ENCODE data around the gene PSMA7. TPM values are rescaled to one million over a fixed set of nuclear protein-coding genes. Genes with fewer than 3 reads are reported as not detected.

The PSMA7 gene
- total RNA-seq = 196 and 262 TPM in 2 replicates

DNA sequence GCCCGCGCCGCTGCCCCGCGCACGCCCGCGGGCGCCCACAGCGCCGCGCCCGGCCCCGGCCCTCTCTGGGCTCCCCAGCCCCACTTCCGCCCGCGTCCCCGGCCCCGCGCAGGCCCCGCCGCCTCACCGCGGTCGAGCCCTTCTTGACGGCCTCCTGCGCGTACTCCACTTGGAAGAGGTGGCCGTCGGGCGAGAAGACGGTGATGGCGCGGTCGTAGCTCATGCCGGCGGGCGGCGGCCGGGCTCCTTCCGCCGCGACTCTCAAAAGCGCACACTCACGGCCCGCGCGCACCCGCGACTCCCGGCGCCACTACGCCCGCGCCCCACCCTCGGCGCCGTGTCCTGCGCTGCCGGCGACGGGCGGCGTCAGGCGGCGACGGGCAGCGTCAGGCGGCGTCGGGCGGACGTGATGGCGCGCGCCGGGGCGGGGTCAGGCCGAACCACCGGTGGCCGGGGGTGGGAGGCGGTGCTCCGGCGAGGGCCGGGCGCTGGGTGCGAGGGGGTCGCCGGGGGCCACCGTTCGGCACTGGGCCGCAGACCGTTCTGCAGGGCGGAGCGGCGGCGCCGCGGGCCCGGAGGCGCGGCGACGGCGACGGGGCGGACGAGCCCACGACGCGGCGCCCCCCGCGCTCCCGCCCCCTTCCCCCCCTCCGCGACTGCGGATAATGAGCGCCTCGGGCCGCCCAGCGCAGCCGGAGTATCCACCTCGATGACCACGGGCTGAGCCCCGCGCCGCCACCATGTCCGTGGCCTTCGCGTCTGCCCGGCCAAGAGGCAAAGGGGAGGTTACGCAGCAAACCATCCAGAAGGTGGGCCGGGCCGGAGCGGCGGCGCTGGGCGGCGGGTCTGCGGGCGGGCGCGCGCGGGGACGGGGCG lies at the start of gene PSMA7, which contains the start of gene SS18L1:
PSMA7 (minus strand) TSS at position 314 of the 876 bp plus-strand sequence; CDS start at position 223, 91 bp downstream.
SS18L1 (plus strand) TSS at position 689 of the 876 bp plus-strand sequence; CDS start at position 741, 52 bp downstream.

DNA sequence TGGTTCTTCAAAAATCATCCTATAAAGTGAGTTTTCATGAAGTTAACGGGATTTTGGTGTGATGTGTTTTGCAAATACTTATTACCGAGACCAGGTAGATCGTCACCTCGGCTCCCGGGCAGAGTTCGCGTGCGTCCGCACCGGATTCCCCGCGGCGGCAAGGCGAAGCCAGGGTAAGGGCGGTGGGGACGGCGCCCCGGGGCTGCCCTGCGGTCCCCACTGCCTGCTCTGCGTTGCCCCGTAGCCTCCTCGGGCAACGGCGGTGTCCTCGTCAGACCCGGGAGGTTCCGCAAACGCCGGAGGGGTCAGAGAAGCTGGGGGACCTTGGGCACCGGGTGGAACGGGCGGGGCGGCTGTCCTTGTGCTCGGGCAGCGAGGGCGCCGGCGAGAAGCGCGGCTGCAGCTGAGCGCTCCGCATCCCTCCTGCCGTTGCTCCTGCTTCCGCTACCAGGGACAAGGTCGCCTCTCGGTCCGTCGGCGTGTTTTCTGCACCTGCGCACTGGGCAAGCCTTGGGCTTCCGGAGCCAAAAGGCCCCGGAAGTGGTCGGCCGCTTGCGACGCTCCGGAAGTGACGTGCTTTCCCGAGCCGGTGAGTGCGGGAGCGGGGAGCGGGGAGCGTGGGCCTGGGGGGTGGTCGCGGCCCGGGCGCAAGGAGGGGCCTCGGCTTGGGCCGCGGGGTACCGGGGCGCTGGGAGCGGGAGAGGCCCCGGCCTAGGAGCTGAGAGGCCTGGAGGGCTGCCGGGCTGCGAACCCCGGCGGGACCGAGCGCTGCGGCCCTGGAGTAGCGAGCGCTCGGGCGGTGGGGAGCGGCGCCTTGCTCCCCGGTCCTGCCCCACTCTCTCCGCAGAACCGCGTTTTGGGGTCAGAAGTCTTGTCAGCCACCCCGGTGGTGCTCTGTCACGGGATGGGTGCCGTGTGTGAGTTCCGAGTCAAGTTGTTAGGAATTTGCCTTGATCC lies 39.6 kb upstream of the PSMA7 start, which contains the start of gene MTG2:
MTG2 (plus strand) TSS at position 560 of the 957 bp plus-strand sequence. CDS start 10,393 bp downstream, outside the sequence.

DNA sequence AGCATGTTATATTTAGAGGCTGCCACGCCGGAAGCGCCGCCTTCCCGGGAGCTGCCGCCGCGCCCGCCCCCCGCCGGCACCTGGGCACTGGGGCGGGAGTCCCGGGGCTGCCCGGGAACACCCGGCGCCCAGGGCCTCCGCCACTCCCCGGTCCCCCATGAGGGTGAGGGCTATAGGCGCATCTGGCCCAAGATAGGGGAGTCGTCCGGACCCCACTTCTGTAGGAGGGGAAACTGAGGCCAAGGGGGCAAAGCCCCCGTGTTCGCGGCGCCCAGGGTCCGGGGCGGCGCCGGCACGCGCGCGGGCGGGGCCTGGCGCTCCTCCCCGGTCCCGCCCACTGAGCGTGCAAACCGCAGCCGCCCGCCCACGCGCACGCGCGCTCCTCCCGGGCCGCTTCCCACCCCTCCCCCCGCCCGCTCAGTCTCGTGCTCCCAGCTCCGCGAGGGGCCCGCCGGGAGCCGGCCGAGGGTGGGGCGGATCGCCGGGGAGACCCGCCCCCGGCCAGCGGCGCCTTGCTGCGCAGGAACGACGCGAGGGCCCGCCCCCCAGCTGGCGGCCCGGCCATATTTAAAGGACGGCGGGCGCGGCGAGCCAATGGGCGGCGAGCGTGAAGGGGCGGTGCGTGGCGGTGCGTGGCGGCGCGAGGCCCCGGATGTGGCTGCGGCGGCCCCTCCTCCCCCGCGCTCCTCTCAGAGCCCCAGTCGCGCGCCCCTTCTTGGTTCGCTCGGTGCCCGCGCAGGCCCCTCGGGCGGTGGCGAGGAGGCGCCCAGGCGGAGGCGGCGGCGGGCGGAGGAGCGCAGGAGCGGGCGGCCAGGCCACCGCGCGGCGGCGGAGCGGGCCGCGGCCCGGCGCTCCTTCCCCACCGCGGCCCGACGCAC lies 21.2 kb downstream of the PSMA7 start, which contains the start of gene LSM14B:
LSM14B (plus strand) TSS at position 700 of the 878 bp plus-strand sequence. CDS start 192 bp downstream, outside the sequence.

Other genes with a start within 250 kb of the PSMA7 start
- 5.7 and 7.0 TPM in 2 replicates for gene TAF4, start 77.5 kb downstream of the PSMA7 start, total RNA-seq
- 43.7 and 52.0 TPM in 2 replicates for gene LSM14B, start 20.9 kb downstream of the PSMA7 start, total RNA-seq
- 11.7 and 19.4 TPM in 2 replicates for gene SS18L1, start 375 bp upstream of the PSMA7 start, total RNA-seq
- gene MTG2, start 39.6 kb upstream of the PSMA7 start, total RNA-seq = 15.4 and 19.2 TPM in 2 replicates
- gene HRH3, start 76.9 kb upstream of the PSMA7 start, total RNA-seq = not detected in 2 replicates
- 30.7 and 32.0 TPM in 2 replicates for gene OSBPL2, start 95.1 kb upstream of the PSMA7 start, total RNA-seq
- 68.2 and 95.2 TPM in 2 replicates for gene ADRM1, start 159.6 kb upstream of the PSMA7 start, total RNA-seq
- 243 and 256 TPM in 2 replicates for gene LAMA5, start 223.9 kb upstream of the PSMA7 start, total RNA-seq
- gene RPS21, start 243.7 kb upstream of the PSMA7 start, total RNA-seq = 201 and 251 TPM in 2 replicates